Activated naive CD8-positive, alpha-beta T cell treated with anti-CD3 and anti-CD28 coated beads for 36 hours (primary cell): Measurements from ENCODE around the gene SLC30A7. TPM values are rescaled to one million over a fixed set of nuclear protein-coding genes. Genes with fewer than 3 reads are reported as not detected.

Source experiments
- DNase-seq: peaks from one replicate; pipeline ENCODE4 v3.0.0; 2021
- H3K27ac Mint-ChIP-seq: one replicate; pipeline ENCODE4 v1.8.0; 2022; ENCODE audit warnings: mild to moderate bottlenecking, moderate library complexity, mixed read lengths
- H3K27me3 Mint-ChIP-seq: one replicate; pipeline ENCODE4 v1.8.0; 2022; ENCODE audit warnings: mild to moderate bottlenecking, mixed read lengths
- H3K36me3 Mint-ChIP-seq: one replicate; pipeline ENCODE4 v1.8.0; 2021; ENCODE audit warnings: mild to moderate bottlenecking, mixed read lengths
- H3K4me1 Mint-ChIP-seq: one replicate; pipeline ENCODE4 v1.8.0; 2021; ENCODE audit warnings: mixed read lengths
- H3K4me3 Mint-ChIP-seq: one replicate; pipeline ENCODE4 v1.8.0; 2022; ENCODE audit warnings: mild to moderate bottlenecking, moderate library complexity, mixed read lengths
- H3K9me3 Mint-ChIP-seq: one replicate; pipeline ENCODE4 v1.8.0; 2022; ENCODE audit warnings: mixed read lengths
- total RNA-seq, 2 experiments: library from RNA; stranded (reverse); gene quantifications; one replicate each; pipeline ENCODE4 v1.2.3, GENCODE V29; 2021

SLC30A7 gene
- total RNA-seq, 2 experiments from 2014 or later: 38.9 to 40.9 TPM

- Mint-ChIP-seq H3K27ac (no peak overlapping the region), H3K27me3 (no peaks in the 10 kb centered on the region), H3K36me3 (peaks cover 71% of the 10 kb centered on the region), H3K9me3 (peaks cover 3% of the 10 kb centered on the region), H3K4me3 (no peak overlapping the region), H3K4me1 (peaks cover 47% of the 10 kb centered on the region)
- no peak for DNase-seq
Measured at GRCh38 chr1:101029184-101029583, 133.3 kb downstream of the SLC30A7 start.

GRCh38 chr1:101030881-101031280, 135.0 kb downstream of the SLC30A7 start:
- peaks cover 65% of the 10 kb centered on the region for H3K36me3 Mint-ChIP-seq
- no peak overlapping the region for H3K27ac Mint-ChIP-seq
- DNase-seq: no peak
- no peaks in the 10 kb centered on the region for H3K27me3 Mint-ChIP-seq
- H3K9me3 Mint-ChIP-seq: peaks cover 3% of the 10 kb centered on the region
- H3K4me3 Mint-ChIP-seq: no peak overlapping the region
- H3K4me1 Mint-ChIP-seq: peaks cover 48% of the 10 kb centered on the region

Other genes with a start within 250 kb of the SLC30A7 start
- gene VCAM1, start 176.3 kb upstream of the SLC30A7 start, total RNA-seq: 1 to 10 TPM; 2.2 to 2.3 TPM
- 10 to 100 TPM in 1 of 2 experiments, 1 to 10 TPM in 1; 10.0 to 10.8 TPM for gene EXTL2, start 1.2 kb upstream of the SLC30A7 start, total RNA-seq
- 10 to 100 TPM; 65.0 to 70.8 TPM for gene DPH5, start 129.7 kb downstream of the SLC30A7 start, total RNA-seq